Stimulated activated CD8-positive, alpha-beta memory T cell treated with anti-CD3 and anti-CD28 coated beads, Interleukin-7, amount 100 ng/mL, for 4 hours (primary cell): ENCODE measurements around the gene MME.
"Not testable (repeated sequence)": the region's sequence is repeated elsewhere in the genome, so short reads cannot be mapped to it uniquely, and the experiment has no call there.

ENCODE experiments used
- DNase-seq, 2 donors: peaks; one replicate each; pipeline ENCODE4 v3.0.0-alpha.2; 2020; ENCODE audit warnings: low read depth in 2 of 2

Gene MME

GRCh38 chr3:155084567-155084966, 4.4 kb downstream of the MME start:
- DNase-seq, result no peak

DNA sequence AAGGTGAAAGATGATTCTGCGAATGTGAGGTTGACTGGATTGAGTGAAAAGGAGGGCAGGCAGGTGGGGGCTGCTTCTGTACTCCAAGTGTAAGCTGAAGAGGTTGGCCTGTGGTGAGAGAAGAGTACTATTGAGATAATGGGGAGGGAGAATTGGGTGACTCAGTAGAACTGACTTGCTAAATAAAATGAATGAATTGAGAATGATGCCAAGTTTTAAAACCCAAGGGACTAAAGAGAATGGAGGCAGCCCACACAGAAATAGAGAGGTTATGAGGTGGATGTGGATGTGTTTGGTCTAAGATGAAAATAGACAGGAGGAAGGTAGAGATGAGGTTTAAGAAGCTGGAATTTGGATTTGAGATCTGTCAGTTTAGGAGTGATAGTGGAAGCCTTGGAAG, 5.9 kb downstream of the MME start:
- no peak for DNase-seq

DNA sequence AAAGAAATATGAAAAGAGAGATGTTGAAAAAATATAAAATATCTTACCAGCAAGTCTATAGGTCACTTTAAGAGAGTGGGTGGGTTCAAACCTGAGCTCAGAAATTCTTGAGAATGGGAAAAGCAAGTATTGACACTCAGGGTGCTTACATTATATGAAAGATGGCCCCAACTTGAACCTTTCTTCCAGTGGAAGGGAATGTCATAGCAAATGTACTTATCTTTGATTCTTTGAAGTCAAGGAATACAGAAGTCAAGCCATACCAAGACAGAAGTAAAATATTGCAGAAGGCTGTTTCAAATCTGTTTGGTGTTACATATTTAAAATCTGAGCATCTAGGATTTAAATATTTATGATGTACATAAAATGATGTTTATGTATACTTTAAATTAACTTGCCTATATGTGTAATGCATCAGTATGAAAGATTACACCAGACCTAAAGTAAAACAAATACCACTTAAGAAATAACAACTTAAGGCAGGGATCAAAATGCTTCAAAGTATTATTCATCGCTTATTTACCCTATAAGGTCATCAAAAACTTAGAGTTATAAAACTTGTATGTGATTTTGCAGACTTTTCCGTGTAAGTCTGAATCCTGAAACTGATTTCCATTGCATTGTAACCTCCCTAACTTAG, 8.7 kb downstream of the MME start:
- DNase-seq, result no peak

- DNase-seq, result no peak
Observed at GRCh38 chr3:155089495-155089894, 9.4 kb downstream of the MME start.

DNA sequence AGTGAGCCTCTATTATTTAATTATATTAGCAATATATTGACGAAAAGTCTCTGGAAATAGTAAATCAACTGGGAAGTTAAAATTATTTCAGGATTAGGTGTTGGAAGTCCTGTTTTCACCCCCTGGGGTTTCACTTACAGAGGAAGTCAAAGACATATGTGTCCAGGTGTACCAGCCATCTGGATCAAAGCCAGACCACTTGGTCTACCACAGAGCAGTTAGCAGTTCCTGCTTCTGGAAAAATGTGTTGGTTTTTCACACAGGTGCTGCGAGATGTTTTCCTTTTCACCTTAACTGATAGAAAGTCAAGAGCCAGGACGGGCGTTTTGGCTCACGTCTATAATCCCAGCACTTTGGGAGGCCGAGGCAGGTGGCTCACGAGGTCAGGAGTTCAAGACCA, 13.1 kb downstream of the MME start:
- DNase-seq, result no peak

DNA sequence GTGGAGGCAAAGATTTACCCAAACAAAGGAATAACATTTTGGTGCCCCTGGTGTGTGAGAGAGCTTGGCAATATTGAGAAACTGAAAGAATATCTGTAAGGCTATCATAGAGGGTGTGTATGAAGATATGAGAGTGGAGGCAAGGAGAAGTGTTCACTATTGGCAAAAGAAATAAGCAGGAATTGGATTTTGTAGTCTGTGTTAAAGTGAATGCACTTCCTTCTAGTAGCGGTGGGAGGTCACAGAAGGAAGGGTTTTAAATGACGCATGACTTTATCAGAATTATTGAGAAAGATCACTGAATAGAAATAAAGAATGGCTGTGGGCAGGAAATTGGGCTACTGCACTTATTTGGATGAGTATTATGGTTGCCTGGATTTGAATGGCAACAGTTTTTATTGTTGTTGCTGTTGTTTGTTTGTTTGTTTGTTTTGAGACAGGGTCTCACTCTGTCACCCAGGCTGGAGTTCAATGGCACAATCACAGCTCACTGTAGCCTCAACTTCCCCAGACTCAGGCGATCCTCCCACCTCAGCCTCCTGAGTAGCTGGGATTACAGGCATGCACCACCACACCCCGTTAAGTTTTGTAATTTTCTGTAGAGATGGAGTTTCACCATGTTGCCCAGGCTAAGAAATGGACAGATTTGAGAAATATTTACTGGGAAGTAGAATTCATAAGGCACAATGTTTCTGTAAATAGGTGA, 16.3 kb downstream of the MME start:
- DNase-seq, result no peak

DNA sequence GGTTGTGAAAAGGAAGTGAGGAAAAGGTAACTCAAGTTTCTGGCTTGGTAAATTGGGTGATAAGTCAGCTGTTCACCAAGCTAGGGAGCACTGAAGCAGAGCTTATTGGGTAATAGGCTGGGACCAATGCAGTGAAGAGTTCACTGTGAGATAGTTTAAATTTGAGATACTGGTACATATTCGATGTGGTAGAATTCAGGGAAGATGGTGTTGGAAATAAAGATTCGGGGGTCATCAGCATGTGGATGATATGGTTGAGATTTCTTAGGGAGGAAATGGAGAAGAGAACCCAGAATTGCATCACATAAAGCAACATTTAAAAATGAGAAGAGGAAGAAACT, 16.9 kb downstream of the MME start:
- no peak for DNase-seq

DNA sequence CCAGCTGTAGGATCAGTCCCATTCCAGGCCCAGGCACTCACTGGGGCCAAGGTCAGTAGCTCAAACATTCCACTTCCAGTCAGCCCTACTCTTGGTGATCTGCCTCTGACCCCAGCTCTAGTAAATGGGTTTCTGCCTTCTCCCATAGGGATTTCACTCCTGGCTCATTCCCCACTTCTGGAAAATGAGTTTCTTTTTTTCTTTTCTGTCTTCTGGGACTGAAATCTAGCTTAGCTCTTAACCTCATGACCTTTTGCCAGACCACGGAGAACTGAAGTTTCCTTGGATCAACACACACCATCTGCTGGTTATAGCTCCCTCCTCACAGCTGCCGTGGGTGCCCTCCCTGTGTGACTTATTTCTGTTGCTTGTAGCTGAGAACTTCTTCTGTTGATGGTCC, 21.3 kb downstream of the MME start:
- no peak for DNase-seq

DNA sequence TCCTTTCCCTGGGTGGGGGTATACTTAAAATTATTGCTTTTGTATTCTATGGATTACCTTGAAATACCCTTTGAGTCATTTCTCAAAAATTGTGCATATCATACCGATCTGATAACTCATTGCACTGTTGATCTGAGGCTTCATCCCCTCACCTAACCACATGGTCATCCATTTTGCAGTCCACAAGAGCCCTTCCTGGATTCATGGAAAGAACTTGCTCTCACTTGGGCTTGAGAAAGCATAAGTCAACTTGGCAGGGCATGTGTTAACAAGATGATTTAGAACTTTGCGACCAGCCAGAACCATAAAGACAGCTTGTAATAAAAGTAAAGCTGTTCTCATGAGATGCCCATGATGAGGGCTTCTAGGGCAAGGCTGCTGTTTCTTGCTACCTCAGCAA, 22.2 kb downstream of the MME start:
- no peak for DNase-seq

GRCh38 chr3:155103686-155104085, 23.6 kb downstream of the MME start:
- no peak for DNase-seq

- DNase-seq, result no peak
Observed at GRCh38 chr3:155106119-155106518, 26.0 kb downstream of the MME start.

- DNase-seq, result no peak
Observed at GRCh38 chr3:155110022-155110421, 29.9 kb downstream of the MME start.

DNA sequence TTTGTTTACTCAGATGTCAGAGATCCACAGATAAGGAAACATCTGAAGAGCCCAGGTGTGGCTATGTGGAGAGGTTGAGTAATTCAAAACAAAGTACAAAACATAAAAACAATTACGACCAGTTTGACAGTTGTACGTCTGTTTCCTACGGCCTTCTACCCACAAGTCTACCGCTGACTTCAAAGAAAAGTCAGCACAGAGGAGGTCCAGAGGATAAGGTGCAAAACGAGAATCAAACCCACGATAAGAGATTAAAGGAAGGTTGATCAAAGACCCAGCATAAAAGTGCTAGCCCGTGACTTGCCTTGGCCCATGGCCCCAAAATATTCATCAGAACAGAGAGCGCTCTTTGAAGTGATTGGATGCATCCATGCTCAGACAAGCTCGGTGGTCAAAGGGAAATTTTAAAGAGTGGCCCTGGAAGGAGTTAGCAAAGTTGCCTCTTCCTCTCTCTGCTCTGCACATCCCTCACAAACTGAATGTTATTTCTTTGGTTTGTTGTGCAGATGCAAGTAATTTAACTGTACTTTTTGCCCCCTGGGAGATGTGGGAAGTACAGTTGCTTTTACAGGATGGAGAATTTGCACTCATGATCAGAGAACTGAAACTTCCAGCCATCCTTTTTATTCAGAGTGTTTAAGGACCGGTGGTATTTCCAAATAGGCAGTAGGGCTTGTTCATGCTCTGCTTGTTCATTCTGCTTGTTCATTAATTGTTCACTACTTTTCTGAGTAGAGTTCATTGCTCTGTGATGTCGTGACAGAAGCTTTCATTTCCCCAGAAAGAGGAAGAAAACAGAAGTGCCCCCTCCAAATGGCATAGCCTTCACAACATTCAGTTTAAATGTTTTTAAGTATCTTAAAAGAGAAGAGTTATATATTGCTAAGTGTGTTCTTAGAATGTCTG, 31.1 kb downstream of the MME start:
- DNase-seq, result no peak

GRCh38 chr3:155111971-155112370, 31.9 kb downstream of the MME start:
- no peak for DNase-seq

GRCh38 chr3:155112661-155113389, 32.7 kb downstream of the MME start:
- DNase-seq, result no peak

GRCh38 chr3:155124745-155125144, 44.6 kb downstream of the MME start:
- not testable (repeated sequence) for DNase-seq

DNA sequence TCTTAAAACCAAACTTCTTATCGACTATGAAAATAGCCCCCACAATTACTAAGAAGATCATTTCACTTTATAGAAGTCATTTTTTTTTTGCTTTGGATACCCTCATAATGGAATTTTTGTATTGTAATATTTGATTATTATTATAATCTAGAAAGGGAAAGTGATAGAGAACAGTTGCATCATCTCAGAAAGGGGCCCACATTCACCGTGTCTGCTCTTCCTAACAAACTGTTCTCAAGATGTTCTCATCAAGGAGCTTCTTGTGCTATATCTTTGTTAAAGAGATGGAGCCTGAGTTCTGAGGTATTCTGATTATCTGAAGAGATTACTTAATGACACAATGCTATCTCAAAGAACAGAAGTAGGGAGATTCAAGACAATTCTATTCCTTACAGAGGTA, 49.3 kb downstream of the MME start:
- no peak for DNase-seq

GRCh38 chr3:155130001-155130400, 49.9 kb downstream of the MME start:
- DNase-seq, result no peak

DNA sequence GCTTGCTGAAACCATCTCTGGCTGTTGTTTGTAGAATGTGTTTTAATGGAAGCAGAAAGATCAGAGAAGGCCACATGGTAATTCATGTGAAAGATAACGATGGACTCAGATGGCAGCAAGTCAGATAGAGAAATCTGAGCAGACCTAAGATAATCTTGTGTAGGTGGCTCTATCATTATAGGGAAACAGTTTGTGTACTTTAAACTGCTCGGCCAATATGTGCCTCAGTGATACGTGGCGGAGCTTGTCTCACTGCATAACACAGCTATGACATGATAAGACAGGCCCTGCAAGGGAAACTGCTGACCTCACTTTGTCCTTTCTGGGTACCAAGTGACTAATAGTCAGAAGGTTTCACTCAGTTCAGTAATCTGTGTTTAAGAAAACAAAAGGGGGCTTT, 51.0 kb downstream of the MME start:
- no peak for DNase-seq

- DNase-seq, result not testable (repeated sequence)
Observed at GRCh38 chr3:155134311-155134710, 54.2 kb downstream of the MME start.

GRCh38 chr3:155135003-155135402, 54.9 kb downstream of the MME start:
- no peak for DNase-seq

GRCh38 chr3:155138677-155139076, 58.6 kb downstream of the MME start:
- no peak for DNase-seq
